ENCODE data around the gene ATAD3C.

Gene ATAD3C

DNA sequence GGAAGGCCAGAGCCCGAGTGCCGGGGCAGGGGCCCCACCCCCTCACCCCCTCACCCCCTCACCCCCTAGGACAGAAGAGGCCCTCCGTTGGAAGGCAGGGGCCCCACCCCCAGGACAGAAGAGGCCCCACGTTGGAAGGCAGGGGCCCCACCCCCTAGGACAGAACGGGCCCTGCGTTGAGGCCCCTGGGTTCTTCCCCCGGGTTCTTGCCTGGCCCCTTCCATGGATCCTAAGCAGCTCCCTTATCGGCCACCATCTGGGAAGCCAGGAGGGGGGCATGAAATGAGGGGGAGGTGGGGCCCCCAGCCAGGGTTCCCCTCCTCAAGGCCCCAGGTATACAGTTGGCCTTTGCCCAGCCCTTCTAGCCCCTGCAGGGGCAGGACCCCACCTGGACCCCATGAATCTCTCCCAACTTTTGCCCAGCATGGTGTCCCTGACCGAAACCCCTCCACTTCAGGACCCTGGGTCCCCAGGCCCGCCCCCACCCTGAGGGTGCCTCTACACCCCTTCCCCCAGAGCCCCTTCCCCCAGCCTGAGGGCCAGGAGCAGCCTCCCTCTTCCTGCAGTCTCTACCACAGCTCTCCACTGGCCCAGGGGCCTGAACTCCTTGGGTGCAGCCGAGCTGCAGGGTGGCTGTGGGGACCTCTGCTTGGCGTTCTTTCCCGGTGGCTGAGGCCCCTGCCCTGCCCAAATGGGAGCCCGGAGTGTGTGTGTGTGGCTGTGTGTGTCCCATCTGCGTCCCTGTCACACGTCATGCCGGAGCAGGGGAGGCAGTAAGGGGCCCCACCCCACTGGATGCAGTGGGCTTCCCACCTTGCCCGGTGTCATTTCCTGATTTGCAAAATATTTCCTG is 18.3 kb upstream of the ATAD3C start:
- no peak overlapping the region for H3K27ac ChIP-seq
- TF ChIP-seq, protein P1, sequence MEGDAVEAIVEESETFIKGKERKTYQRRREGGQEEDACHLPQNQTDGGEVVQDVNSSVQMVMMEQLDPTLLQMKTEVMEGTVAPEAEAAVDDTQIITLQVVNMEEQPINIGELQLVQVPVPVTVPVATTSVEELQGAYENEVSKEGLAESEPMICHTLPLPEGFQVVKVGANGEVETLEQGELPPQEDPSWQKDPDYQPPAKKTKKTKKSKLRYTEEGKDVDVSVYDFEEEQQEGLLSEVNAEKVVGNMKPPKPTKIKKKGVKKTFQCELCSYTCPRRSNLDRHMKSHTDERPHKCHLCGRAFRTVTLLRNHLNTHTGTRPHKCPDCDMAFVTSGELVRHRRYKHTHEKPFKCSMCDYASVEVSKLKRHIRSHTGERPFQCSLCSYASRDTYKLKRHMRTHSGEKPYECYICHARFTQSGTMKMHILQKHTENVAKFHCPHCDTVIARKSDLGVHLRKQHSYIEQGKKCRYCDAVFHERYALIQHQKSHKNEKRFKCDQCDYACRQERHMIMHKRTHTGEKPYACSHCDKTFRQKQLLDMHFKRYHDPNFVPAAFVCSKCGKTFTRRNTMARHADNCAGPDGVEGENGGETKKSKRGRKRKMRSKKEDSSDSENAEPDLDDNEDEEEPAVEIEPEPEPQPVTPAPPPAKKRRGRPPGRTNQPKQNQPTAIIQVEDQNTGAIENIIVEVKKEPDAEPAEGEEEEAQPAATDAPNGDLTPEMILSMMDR (IDR thresholded peaks at IDR 0.05): no peak
- no peak for TF ChIP-seq ZFX (IDR thresholded peaks at IDR 0.05; ENCODE audit: borderline replicate concordance)

DNA sequence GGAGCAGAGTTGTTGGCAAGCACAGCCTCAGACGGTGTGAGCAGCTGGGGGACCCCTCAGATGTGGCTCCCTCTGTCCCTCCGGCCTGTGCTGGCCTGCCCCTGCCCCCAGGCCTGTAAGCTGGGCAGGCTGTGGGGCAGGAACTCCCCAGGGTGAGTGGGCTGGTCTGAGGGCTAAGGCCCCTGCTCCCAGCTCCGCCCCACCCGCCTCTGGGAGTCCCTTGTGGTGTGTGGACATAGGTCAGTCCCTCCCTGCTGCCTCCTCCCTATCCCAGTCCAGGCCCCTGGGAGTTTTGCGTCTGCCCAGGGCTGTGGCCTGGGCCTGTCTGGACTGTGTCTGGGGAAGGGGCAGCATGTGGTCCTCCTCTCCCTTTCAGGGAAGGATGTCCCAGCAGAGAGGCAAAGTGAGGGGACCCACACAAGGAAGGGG is 17.6 kb upstream of the ATAD3C start:
- TF ChIP-seq ZFX (IDR thresholded peaks at IDR 0.05; ENCODE audit: borderline replicate concordance): no peak
- TF ChIP-seq, protein P1 (IDR thresholded peaks at IDR 0.05): no peak
- no peak overlapping the region for H3K27ac ChIP-seq

DNA sequence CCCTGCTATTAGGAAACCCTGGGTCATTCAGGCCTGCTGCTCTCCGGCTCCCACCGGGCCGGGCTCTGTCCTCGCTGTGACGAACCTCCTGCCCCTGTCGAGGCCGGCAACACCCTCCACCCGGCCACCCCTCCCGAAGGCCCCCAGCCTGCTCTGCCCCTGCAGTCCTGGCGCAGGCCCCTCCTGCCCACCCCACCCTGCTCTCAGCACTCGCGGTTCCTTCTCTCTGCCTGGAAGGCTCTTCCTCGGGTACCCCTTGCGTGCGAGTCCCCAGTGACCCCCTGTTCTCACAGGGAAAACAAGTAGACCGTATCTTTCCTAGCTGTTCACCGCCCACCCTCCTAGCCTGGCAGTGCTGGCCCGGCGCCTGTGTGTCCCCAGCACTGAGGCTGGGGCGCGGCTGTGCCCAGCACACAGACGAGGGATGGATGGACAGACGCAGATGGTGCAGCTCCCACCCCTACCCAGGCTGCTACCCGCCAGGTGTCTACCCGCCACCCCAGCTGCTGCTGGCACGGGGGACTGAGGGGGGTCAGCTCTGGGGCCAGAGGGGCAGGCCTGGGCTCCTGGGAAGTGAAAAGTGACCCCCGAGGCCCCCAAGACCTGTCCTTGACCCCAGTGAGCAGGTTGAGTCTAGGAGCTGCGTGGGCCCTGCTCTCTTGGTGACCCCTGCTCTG is 17.1 kb upstream of the ATAD3C start:
- no peak for TF ChIP-seq ZFX (IDR thresholded peaks at IDR 0.05; ENCODE audit: borderline replicate concordance)
- TF ChIP-seq, protein P1 (IDR thresholded peaks at IDR 0.05): no peak
- no peak overlapping the region for H3K27ac ChIP-seq

DNA sequence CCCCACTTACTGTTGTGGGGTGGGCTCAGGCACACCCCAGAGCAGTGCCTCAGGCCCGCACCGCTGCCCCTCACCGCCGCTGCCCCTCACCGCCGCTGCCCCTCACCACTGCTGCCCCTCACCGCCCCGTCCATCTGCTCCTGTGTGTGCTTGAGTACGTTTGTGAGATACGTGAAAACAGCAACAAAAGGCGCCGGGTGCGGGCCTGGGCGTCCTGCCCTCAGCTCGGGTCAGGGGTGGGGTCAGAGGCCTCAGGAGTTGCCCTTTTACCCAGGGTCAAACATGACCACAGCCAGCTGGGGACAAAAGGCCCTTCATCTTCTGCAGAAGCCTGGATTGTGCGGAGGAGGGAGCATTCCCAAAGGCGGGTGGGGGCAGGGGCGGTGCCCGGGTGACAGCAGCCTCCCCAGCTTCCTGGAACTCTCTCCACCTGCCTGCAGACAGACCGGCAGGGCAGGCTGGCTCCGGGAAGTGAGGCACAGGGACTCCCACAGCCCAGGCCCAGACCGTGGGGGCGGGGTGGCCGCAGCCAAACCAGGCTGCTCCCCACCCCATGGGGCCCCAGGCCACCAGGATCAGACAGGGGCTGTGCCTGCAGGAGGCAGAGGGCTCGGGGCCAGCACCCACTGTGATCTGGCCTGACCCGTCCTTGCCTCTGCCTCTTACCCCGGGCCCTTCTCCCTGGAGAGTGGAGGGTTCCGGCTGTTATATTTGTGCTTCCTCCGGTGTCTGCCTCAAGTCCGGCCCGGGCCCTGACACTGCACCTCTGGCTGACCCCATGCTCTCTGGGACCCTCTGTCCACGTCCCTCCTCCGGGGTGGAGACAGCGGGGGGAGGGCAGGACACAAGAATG is 16.3 kb upstream of the ATAD3C start:
- TF ChIP-seq, protein P1 (IDR thresholded peaks at IDR 0.05): no peak
- TF ChIP-seq ZFX (IDR thresholded peaks at IDR 0.05; ENCODE audit: borderline replicate concordance): no peak
- H3K27ac ChIP-seq: no peak overlapping the region

DNA sequence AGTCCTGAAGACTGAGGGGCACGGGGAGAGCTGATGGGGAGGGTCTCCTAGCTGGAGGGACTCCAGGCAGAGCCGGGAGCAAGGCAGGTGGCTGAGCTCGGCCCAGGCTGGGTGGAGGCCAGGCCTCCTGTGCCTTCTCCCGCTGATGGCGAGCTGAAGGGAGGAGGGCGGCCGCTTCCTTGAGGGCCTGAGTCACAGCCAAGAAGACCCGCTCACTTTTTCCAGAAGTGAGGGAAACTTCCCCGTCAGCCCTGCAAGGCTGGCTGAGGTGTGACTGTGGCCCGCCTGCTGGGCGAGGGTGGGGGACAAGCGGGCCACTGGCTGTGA is 15.7 kb upstream of the ATAD3C start:
- no peak overlapping the region for H3K27ac ChIP-seq
- TF ChIP-seq ZFX (IDR thresholded peaks at IDR 0.05; ENCODE audit: borderline replicate concordance): no peak
- TF ChIP-seq, protein P1 (IDR thresholded peaks at IDR 0.05): no peak

DNA sequence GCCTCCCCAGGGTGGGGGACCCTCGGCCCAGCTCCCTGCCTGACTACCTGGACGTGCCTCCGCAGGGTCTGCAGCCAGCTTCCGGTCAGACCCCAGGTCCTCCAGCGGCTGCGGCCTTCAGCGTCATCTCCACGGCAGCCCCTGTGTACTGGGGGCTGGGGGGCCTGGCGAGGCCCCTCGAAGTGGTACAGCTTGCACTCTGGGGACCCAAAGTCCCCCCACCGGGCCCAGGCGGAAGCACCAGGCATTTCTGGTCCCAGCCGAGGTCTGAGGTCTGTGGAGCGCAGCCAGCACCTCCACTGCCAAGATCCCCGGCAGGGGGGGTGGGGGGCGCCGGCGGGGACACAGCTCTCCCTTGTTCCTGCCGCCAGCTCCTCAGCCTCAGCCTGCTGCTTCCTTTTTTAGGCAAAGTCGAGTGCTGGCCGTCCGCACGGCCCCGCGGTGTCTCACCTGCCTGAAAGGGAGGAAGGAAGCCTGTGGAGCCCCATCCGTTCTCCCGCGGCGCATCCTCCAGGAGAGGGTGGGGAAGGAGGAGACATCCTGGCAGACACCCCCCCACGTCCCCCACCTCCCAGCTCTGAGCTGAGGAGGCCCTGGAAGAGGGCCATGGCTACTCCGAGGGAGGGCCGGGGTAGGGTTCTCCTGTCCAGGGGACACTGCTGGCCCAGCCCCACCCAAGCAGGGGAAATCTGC is 15.2 kb upstream of the ATAD3C start:
- no peak for TF ChIP-seq ZFX (IDR thresholded peaks at IDR 0.05; ENCODE audit: borderline replicate concordance)
- TF ChIP-seq, protein P1 (IDR thresholded peaks at IDR 0.05): no peak
- no peak overlapping the region for H3K27ac ChIP-seq

Measured in 22Rv1 (cell line).